Transverse colon (tissue), 4 donors: ENCODE measurements around the gene STAT6. TPM values are rescaled to one million over a fixed set of nuclear protein-coding genes. Genes with fewer than 3 reads are reported as not detected.
A peak's percentile ranks its signal among the peaks of the same experiment; 100 is the strongest.

Experiments used
- DNase-seq: peaks from one replicate; pipeline ENCODE4 v3.0.0-alpha.2; 2019
- H3K27ac ChIP-seq, 4 donors: fragments of 200-600 bp; sonication (generic); 2 replicates each; pipeline ENCODE4 v1.5.1; 2016 to 2018; ENCODE audit warnings: inconsistent platforms in 4 of 4
- H3K27me3 ChIP-seq: fragments of 200-600 bp; sonication (generic); 2 replicates; pipeline ENCODE4 v1.5.1; 2017; ENCODE audit warnings: inconsistent platforms
- H3K36me3 ChIP-seq, 4 donors: fragments of 200-600 bp; sonication (generic); 2 replicates each; pipeline ENCODE4 v1.5.1; 2017 to 2019; ENCODE audit warnings: inconsistent platforms in 4 of 4
- H3K4me1 ChIP-seq, 4 donors: fragments of 200-600 bp; sonication (generic); 2 replicates each; pipeline ENCODE4 v1.5.1; 2017 to 2020; ENCODE audit warnings: inconsistent platforms in 4 of 4
- H3K4me3 ChIP-seq, 4 donors: fragments of 200-600 bp; sonication (generic); 1 replicate in 1 of 4; 2 replicates in 3 of 4; pipeline versions ENCODE4 v1.5.1 to v1.6.1; 2017 to 2019; ENCODE audit warnings: inconsistent platforms in 4 of 4
- H3K9me3 ChIP-seq, 2 donors: fragments of 200-600 bp; sonication (generic); 2 replicates each; pipeline ENCODE4 v1.5.1; 2017 to 2019; ENCODE audit warnings: inconsistent platforms in 2 of 2
- EP300 ChIP-seq: sonication (generic); formaldehyde crosslinking; IDR thresholded peaks from one replicate; pipeline ENCODE4 v1.6.1; 2017; ENCODE audit warnings: antibody characterized with exemption, low read depth
- POLR2A ChIP-seq: fragments of 450-650 bp; IDR thresholded peaks from one replicate; pipeline ENCODE4 v1.6.1; 2016; ENCODE audit warnings: antibody characterized with exemption, mild to moderate bottlenecking, moderate library complexity
- POLR2AphosphoS5 ChIP-seq, 3 donors: sonication (generic); formaldehyde crosslinking; IDR thresholded peaks; one replicate each; pipeline ENCODE4 v1.6.1; 2016; ENCODE audit warnings: antibody characterized with exemption in 3 of 3
- WGBS, 2 donors: methylation state at CpG; one replicate each; pipeline ENCODE4 v1.1.5; 2018; ENCODE audit warnings: low coverage in 1 of 2; 5-methylcytosine and 5-hydroxymethylcytosine counted together
- in situ Hi-C, 4 donors: fragments of 200-750 bp; cut with MboI; loops; one replicate each; pipeline versions ENCODE4 v1.15.0 to v1.15.1; 2017; ENCODE audit warnings: low sequenced_read_pairs in 3 of 4, low pct_ligation_motif_present in 1 of 4, low pct_unique_long_range_greater_than_20kb in 1 of 4
- intact Hi-C: fragments of 100-400 bp; cut with DNase I; formaldehyde crosslinking; loops from one replicate; pipeline ENCODE4 v1.15.1; 2023; ENCODE audit warnings: low total_unique reads
- total RNA-seq, 4 donors: library from RNA; depleted of rRNA; stranded (reverse); fragments of >200 nt; gene quantifications; one replicate each; pipeline ENCODE4 v1.1.0, GENCODE V29; 2016
- TF ChIP-seq, protein P1 (sequence below), 5 experiments: fragments of 200-600 bp in 3 of 5; fragments of 450-650 bp in 2 of 5; sonication (generic) in 3 of 5; IDR thresholded peaks; 1 replicate in 2 of 5; 2 replicates in 3 of 5; pipeline ENCODE4 v1.5.1; 2016 to 2017; ENCODE audit warnings: antibody characterized with exemption in 5 of 5, inconsistent platforms in 3 of 5, mild to moderate bottlenecking in 2 of 5, moderate library complexity in 1 of 5

Gene STAT6
- total RNA-seq, 4 donors from 2014 or later: 181 to 318 (median 198) TPM

DNA sequence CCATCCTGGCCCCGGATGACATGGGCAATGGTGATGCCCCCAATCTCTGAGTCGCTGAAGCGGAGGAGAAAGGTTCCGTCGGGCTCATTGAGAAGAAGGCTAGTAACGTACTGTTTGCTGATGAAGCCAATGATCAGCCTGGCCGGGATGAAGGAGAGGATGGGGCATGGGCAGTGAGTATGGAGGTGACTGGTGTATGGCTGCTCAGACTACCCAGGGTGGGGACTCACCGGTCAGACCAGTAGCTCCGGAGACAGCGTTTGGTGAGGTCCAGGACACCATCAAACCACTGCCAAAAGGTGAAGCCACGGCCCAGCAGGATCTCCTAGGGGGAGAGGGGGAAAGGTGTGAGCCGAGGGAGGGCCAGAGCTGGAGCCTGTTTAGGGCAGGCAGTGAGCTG is 11.4 kb downstream of the STAT6 start:
- no peak for DNase-seq
- H3K4me3 ChIP-seq: no peak overlapping the region
- no peaks in the 10 kb centered on the region for H3K27me3 ChIP-seq
- no peak for TF ChIP-seq POLR2AphosphoS5 (IDR thresholded peaks at IDR 0.05)
- TF ChIP-seq EP300: no peak
- no peak for TF ChIP-seq POLR2A
- TF ChIP-seq, protein P1, sequence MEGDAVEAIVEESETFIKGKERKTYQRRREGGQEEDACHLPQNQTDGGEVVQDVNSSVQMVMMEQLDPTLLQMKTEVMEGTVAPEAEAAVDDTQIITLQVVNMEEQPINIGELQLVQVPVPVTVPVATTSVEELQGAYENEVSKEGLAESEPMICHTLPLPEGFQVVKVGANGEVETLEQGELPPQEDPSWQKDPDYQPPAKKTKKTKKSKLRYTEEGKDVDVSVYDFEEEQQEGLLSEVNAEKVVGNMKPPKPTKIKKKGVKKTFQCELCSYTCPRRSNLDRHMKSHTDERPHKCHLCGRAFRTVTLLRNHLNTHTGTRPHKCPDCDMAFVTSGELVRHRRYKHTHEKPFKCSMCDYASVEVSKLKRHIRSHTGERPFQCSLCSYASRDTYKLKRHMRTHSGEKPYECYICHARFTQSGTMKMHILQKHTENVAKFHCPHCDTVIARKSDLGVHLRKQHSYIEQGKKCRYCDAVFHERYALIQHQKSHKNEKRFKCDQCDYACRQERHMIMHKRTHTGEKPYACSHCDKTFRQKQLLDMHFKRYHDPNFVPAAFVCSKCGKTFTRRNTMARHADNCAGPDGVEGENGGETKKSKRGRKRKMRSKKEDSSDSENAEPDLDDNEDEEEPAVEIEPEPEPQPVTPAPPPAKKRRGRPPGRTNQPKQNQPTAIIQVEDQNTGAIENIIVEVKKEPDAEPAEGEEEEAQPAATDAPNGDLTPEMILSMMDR (IDR thresholded peaks at IDR 0.05): no peak
- WGBS, 2 donors: 85% methylated on average over 8 to 12 of the region's 12 CpGs
- peaks cover 0 to 35% (median 13%) of the 10 kb centered on the region in 4 donors for H3K36me3 ChIP-seq
- no peaks in the 10 kb centered on the region for H3K9me3 ChIP-seq
- peaks cover 0 to 52% (median 8%) of the 10 kb centered on the region in 4 donors for H3K4me1 ChIP-seq
- in situ Hi-C loops: no loop called here
- peak overlapping the region in 2 of 4 donors; percentile 15 to 25 for H3K27ac ChIP-seq
- intact Hi-C loops: no loop called here

DNA sequence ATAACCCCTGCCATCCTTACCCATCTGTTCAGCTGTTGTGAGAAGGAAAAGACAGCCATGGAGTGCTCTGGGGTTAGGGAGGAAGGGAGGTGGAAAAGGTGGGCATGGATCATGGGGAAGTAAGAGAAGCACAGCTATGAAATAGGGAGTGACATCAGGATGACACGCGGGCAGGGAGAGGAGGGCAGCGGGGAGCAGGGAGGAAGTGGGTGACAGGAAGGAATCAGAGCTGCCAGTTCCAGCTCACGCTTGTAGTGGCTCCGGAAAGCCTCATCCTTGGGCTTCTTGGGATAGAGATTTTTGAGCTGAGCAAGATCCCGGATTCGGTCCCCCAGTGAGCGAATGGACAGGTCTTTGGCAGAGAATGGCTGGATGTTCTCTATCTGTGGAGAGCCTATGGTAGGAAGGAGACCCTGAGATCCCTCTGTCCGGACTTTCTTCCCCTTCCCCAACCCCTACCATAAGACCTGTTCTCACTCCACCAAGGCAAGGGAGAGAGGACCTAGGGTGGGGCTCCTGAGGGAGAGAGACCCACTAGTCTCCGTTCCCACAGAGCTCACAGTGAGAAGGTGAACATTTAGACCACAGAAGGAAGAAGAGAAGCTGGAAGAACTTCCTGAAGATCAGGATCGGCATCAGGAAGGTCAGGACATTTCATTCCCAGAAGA is 12.0 kb downstream of the STAT6 start:
- H3K27ac ChIP-seq: peak overlapping the region in 1 of 4 donors; percentile 15
- TF ChIP-seq POLR2A (no peak), POLR2AphosphoS5 (IDR thresholded peaks at IDR 0.05) (no peak), EP300 (no peak)
- TF ChIP-seq, protein P1 (IDR thresholded peaks at IDR 0.05): no peak
- WGBS, 2 donors: 72 to 90% methylated on average over 6 to 11 of the region's 11 CpGs
- DNase-seq: no peak
- peaks cover 0 to 33% (median 10%) of the 10 kb centered on the region in 4 donors for H3K36me3 ChIP-seq
- H3K4me1 ChIP-seq: peaks cover 0 to 57% (median 9%) of the 10 kb centered on the region in 4 donors
- H3K4me3 ChIP-seq: no peak overlapping the region
- no peaks in the 10 kb centered on the region for H3K27me3 ChIP-seq
- intact Hi-C loops: no loop called here
- no peaks in the 10 kb centered on the region for H3K9me3 ChIP-seq
- in situ Hi-C loops: no loop called here

DNA sequence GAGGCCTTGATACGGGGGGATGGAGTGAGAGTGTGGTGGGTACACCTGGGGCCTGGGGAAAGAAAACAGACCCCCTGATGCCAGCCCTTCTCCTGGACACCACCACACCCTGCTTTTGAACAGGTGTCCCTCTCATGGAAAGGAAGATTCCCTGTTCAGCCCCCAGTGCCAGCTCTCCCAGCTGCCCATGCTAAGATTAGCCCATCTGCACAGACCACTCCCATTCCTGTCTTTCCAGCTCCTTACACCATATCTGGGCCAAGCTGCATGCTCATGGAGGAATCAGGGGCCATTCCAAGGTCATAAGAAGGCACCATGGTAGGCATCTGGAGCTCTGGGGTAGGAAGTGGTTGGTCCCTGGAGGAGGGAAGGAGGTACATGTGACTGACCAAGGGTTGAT is 12.6 kb downstream of the STAT6 start:
- no peaks in the 10 kb centered on the region for H3K9me3 ChIP-seq
- intact Hi-C loops (no loop called here), in situ Hi-C loops (no loop called here)
- H3K27ac ChIP-seq: no peak overlapping the region
- H3K4me1 ChIP-seq: peaks cover under 1 to 62% (median 13%) of the 10 kb centered on the region in 4 donors
- no peaks in the 10 kb centered on the region for H3K27me3 ChIP-seq
- H3K4me3 ChIP-seq: no peak overlapping the region
- peaks cover 0 to 31% (median 9%) of the 10 kb centered on the region in 4 donors for H3K36me3 ChIP-seq
- TF ChIP-seq POLR2A: no peak
- TF ChIP-seq EP300: no peak
- TF ChIP-seq POLR2AphosphoS5 (IDR thresholded peaks at IDR 0.05): no peak
- TF ChIP-seq, protein P1 (IDR thresholded peaks at IDR 0.05): no peak
- DNase-seq: no peak
- WGBS, 2 donors: 96 to 100% methylated on average over 1 of the region's 1 CpG

DNA sequence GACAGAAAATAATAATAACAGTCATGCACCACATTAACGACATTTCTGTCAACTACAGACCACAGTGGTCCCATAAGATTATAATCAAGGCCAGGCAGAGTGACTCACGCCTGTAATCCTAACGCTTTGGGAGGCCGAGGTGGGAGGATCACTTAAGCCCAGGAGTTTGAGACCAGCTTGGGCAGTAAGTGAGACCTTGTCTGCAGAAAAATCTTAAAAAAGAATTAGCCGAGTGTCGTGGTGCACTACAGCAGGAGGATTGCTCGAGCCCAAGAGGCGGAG is 13.7 kb downstream of the STAT6 start:
- Histone ChIP-seq H3K4me1 (peaks cover 11 to 62% (median 20%) of the 10 kb centered on the region in 4 donors), H3K9me3 (no peaks in the 10 kb centered on the region), H3K4me3 (no peak overlapping the region), H3K27me3 (no peaks in the 10 kb centered on the region), H3K27ac (no peak overlapping the region), H3K36me3 (peaks cover 0 to 31% (median 9%) of the 10 kb centered on the region in 4 donors)
- no peak for DNase-seq
- no peak for TF ChIP-seq EP300
- TF ChIP-seq POLR2AphosphoS5 (IDR thresholded peaks at IDR 0.05): no peak
- TF ChIP-seq, protein P1 (IDR thresholded peaks at IDR 0.05): no peak
- TF ChIP-seq POLR2A: no peak
- intact Hi-C loops (no loop called here), in situ Hi-C loops (no loop called here)
- WGBS, 2 donors: 80 to 89% methylated on average over 3 to 8 of the region's 8 CpGs
